GM12878 (cell line): ENCODE measurements around the gene LPIN1. TPM values are rescaled to one million over a fixed set of nuclear protein-coding genes. Genes with fewer than 3 reads are reported as not detected.
A peak's percentile ranks its signal among the peaks of the same experiment; 100 is the strongest.

Experiments
- ATF2 ChIP-seq: IDR thresholded peaks from 2 replicates; pipeline ENCODE4 v1.6.1; 2012; ENCODE audit warnings: low read length, inconsistent platforms
- BHLHE40 ChIP-seq, 2 experiments: fragments of 450-650 bp in 1 of 2; IDR thresholded peaks; 2 replicates each; pipeline ENCODE4 v1.6.1; 2011 to 2017; ENCODE audit warnings: low read depth in 2 of 2, borderline replicate concordance in 1 of 2, improper control_type of control experiment in 1 of 2, low read length in 1 of 2, mild to moderate bottlenecking in 1 of 2
- CHD2 ChIP-seq: IDR thresholded peaks from 2 replicates; pipeline ENCODE4 v1.6.1; 2011; ENCODE audit warnings: low read depth, low read length, improper control_type of control experiment, borderline replicate concordance
- EP300 ChIP-seq, 2 experiments: fragments of 150-350 bp in 1 of 2; IDR thresholded peaks; 2 replicates each; pipeline ENCODE4 v1.6.1; 2011 to 2012; ENCODE audit warnings: low read depth in 2 of 2, low read length in 2 of 2, borderline replicate concordance in 1 of 2, improper control_type of control experiment in 1 of 2, inconsistent platforms in 1 of 2; ENCODE audit not compliant: control insufficient read depth in 1 of 2
- IKZF2 ChIP-seq, 2 experiments: fragments of 450-650 bp; IDR thresholded peaks; 2 replicates each; pipeline ENCODE4 v1.6.1; 2017; ENCODE audit warnings: mild to moderate bottlenecking in 2 of 2, moderate library complexity in 2 of 2
- JUND ChIP-seq: IDR thresholded peaks from 2 replicates; pipeline ENCODE4 v1.6.1; 2012; ENCODE audit warnings: low read depth, mild to moderate bottlenecking, low read length, improper control_type of control experiment, moderate library complexity
- LARP7 ChIP-seq: fragments of 450-650 bp; IDR thresholded peaks from 2 replicates; pipeline ENCODE4 v1.6.1; 2017; ENCODE audit warnings: mild to moderate bottlenecking
- MAX ChIP-seq: IDR thresholded peaks from 2 replicates; pipeline ENCODE4 v1.6.1; 2012; ENCODE audit warnings: low read depth, low read length, improper control_type of control experiment
- MTA3 ChIP-seq: IDR thresholded peaks from 2 replicates; pipeline ENCODE4 v1.6.1; 2012; ENCODE audit warnings: low read length, inconsistent platforms, borderline replicate concordance
- NKRF ChIP-seq: fragments of 450-650 bp; conservative IDR thresholded peaks from 2 replicates; pipeline ENCODE4 v1.6.1; 2017; ENCODE audit warnings: mild to moderate bottlenecking, moderate library complexity
- PKNOX1 ChIP-seq: fragments of 450-650 bp; IDR thresholded peaks from 2 replicates; pipeline ENCODE4 v1.6.1; 2016; ENCODE audit warnings: mild to moderate bottlenecking
- RELB ChIP-seq: fragments of 450-650 bp; IDR thresholded peaks from 2 replicates; pipeline ENCODE4 v1.6.1; 2017; ENCODE audit warnings: low read depth, mild to moderate bottlenecking, moderate library complexity
- SMAD5 ChIP-seq: IDR thresholded peaks from 2 replicates; pipeline ENCODE4 v1.6.1; 2016; ENCODE audit warnings: antibody characterized with exemption, low read depth
- SPI1 ChIP-seq: IDR thresholded peaks from 2 replicates; pipeline ENCODE4 v1.6.1; 2011; ENCODE audit warnings: low read depth, mild to moderate bottlenecking, low read length, moderate library complexity, borderline replicate concordance; ENCODE audit not compliant: insufficient read depth
- YY1 ChIP-seq: IDR thresholded peaks from 2 replicates; pipeline ENCODE4 v1.6.1; 2011; ENCODE audit warnings: low read depth, mild to moderate bottlenecking, low read length
- ZNF384 ChIP-seq: IDR thresholded peaks from 2 replicates; pipeline ENCODE4 v1.6.1; 2012; ENCODE audit warnings: low read depth, mild to moderate bottlenecking, low read length, improper control_type of control experiment, borderline replicate concordance
- ZNF687 ChIP-seq: fragments of 450-650 bp; IDR thresholded peaks from 2 replicates; pipeline ENCODE4 v1.6.1; 2017; ENCODE audit warnings: mild to moderate bottlenecking, moderate library complexity
- polyA plus RNA-seq, 11 experiments: library from polyadenylated mRNA; depleted of rRNA in 4 of 11; unstranded in 6 of 11; stranded (reverse) in 5 of 11; fragments of >200 nt; fragmentation: Nextera tagmentation in 4 of 11; fragmentation: Illumina TruSeq in 1 of 11; extraction: Ambion mirVana in 4 of 11; extraction: Trizol in 1 of 11; gene quantifications; 1 replicate in 1 of 11; 2 replicates in 10 of 11; pipeline versions ENCODE4 v1.2.1 to v1.2.3, GENCODE V29; 2011 to 2016; ENCODE audit warnings: inconsistent platforms in 2 of 11, missing spikeins in 2 of 11, low read depth in 1 of 11
- total RNA-seq, 4 experiments: library from RNA; depleted of rRNA in 3 of 4; stranded (reverse); fragments of >200 nt in 3 of 4; fragmentation: Illumina TruSeq in 1 of 4; extraction: Trizol in 1 of 4; gene quantifications; 2 replicates each; pipeline versions ENCODE4 v1.2.1 to v1.2.3, GENCODE V29; 2013 to 2021

Gene LPIN1
- total and polyA plus RNA-seq, 10 of the 15 experiments (the other 5 are each of a cell fraction or from before 2014, with no cell fraction given): 18.8 to 82.5 (median 50.3) TPM

- TF ChIP-seq RELB (peak; percentile 95), NKRF (no peak), IKZF2 (IDR thresholded peaks at IDR 0.05) (peak; percentile 65 to 83; a peak in 3 of 4 replicates), LARP7 (no peak), BHLHE40 (IDR thresholded peaks at IDR 0.05; ENCODE audit: borderline replicate concordance in 1 of 2, low read depth in 2 of 2, low read length in 1 of 2) (peak; percentile 85 to 87), SPI1 (no peak), MAX (peak; percentile 6; the same call in 1 of the 2 replicates), SMAD5 (no peak; the same call in 1 of the 2 replicates), JUND (no peak), MTA3 (peak; percentile 55; the same call in 1 of the 2 replicates), ZNF687 (no peak), ATF2 (0 out of 2 replicates have a peak, but pooled peaks have one; percentile 18), EP300 (IDR thresholded peaks at IDR 0.05; ENCODE audit: borderline replicate concordance in 1 of 2, control insufficient read depth in 1 of 2, low read depth in 2 of 2, low read length in 2 of 2) (peak; percentile 91 to 94; a peak in 3 of 4 replicates), CHD2 (peak; percentile 61; the same call in 1 of the 2 replicates), YY1 (peak; percentile 17; the same call in 1 of the 2 replicates), ZNF384 (no peak; the same call in 1 of the 2 replicates), PKNOX1 (no peak)
Observed at GRCh38 chr2:11749646-11750349, 3.4 kb downstream of the LPIN1 start (continued).
